H9 (cell line): Measurements from ENCODE around the gene ZBED1. TPM values are rescaled to one million over a fixed set of nuclear protein-coding genes. Genes with fewer than 3 reads are reported as not detected.

Source experiments
- DNase-seq: peaks from one replicate; pipeline ENCODE4 v3.0.0-alpha.2; 2017
- H2AFZ ChIP-seq: one replicate; pipeline ENCODE4 v1.6.1; 2013; ENCODE audit warnings: mild to moderate bottlenecking, low read length, control low read depth, moderate library complexity
- H2AK5ac ChIP-seq: 2 replicates; pipeline ENCODE4 v1.6.1; 2013; ENCODE audit warnings: low read length, control low read depth, mixed read lengths; ENCODE audit not compliant: insufficient read length
- H2BK120ac ChIP-seq: one replicate; pipeline ENCODE4 v1.6.1; 2013; ENCODE audit warnings: low read depth, mild to moderate bottlenecking, low read length, control low read depth, inconsistent platforms; ENCODE audit not compliant: poor library complexity, severe bottlenecking
- H2BK12ac ChIP-seq: 2 replicates; pipeline ENCODE4 v1.6.1; 2013; ENCODE audit warnings: low read length, control low read depth, mixed read lengths, low read depth; ENCODE audit not compliant: insufficient read length
- H2BK15ac ChIP-seq: 2 replicates; pipeline ENCODE4 v1.6.1; 2013; ENCODE audit warnings: low read depth, low read length, control low read depth
- H2BK20ac ChIP-seq: one replicate; pipeline ENCODE4 v1.6.1; 2013; ENCODE audit warnings: low read depth, mild to moderate bottlenecking, low read length, control low read depth, inconsistent platforms; ENCODE audit not compliant: poor library complexity, severe bottlenecking
- H2BK5ac ChIP-seq: 2 replicates; pipeline ENCODE4 v1.6.1; 2013; ENCODE audit warnings: low read length, control low read depth, mixed read lengths; ENCODE audit not compliant: insufficient read length
- H3K14ac ChIP-seq: 2 replicates; pipeline ENCODE4 v1.6.1; 2013; ENCODE audit warnings: low read length, control low read depth; ENCODE audit not compliant: insufficient read depth
- H3K18ac ChIP-seq: 2 replicates; pipeline ENCODE4 v1.6.1; 2013; ENCODE audit warnings: low read depth, mild to moderate bottlenecking, mixed read lengths, low read length, control low read depth; ENCODE audit not compliant: insufficient read length
- H3K23ac ChIP-seq: 2 replicates; pipeline ENCODE4 v1.6.1; 2013; ENCODE audit warnings: low read length, control low read depth, mixed read lengths, low read depth; ENCODE audit not compliant: insufficient read length
- H3K23me2 ChIP-seq: 2 replicates; pipeline ENCODE4 v1.6.1; 2013; ENCODE audit warnings: low read depth, mild to moderate bottlenecking, mixed read lengths, low read length, control low read depth; ENCODE audit not compliant: insufficient read length, poor library complexity, severe bottlenecking
- H3K27ac ChIP-seq: 2 replicates; pipeline ENCODE4 v1.5.1; 2013; ENCODE audit warnings: low read length, control low read depth, mixed read lengths, low read depth; ENCODE audit not compliant: insufficient read length
- H3K27me3 ChIP-seq: 2 replicates; pipeline ENCODE4 v1.6.1; 2013; ENCODE audit warnings: low read length, control low read depth, inconsistent platforms; ENCODE audit not compliant: insufficient read depth
- H3K4ac ChIP-seq: 2 replicates; pipeline ENCODE4 v1.6.1; 2013; ENCODE audit warnings: low read depth, mild to moderate bottlenecking, control low read depth, inconsistent platforms, low read length, moderate library complexity
- H3K4me1 ChIP-seq: 2 replicates; pipeline ENCODE4 v1.6.1; 2013; ENCODE audit warnings: low read length, control low read depth, inconsistent platforms; ENCODE audit not compliant: insufficient read depth
- H3K4me2 ChIP-seq: 2 replicates; pipeline ENCODE4 v1.6.1; 2013; ENCODE audit warnings: low read length, control low read depth, mixed read lengths; ENCODE audit not compliant: insufficient read length, insufficient read depth
- H3K56ac ChIP-seq: 2 replicates; pipeline ENCODE4 v1.6.1; 2013; ENCODE audit warnings: low read depth, mild to moderate bottlenecking, mixed read lengths, low read length, control low read depth; ENCODE audit not compliant: insufficient read length
- H3K79me1 ChIP-seq: 2 replicates; pipeline ENCODE4 v1.6.1; 2013; ENCODE audit warnings: low read depth, mild to moderate bottlenecking, moderate library complexity, low read length, control low read depth, inconsistent platforms; ENCODE audit not compliant: insufficient read depth, poor library complexity, severe bottlenecking
- H3K79me2 ChIP-seq: 2 replicates; pipeline ENCODE4 v1.6.1; 2013; ENCODE audit warnings: low read length, control low read depth, inconsistent platforms; ENCODE audit not compliant: insufficient read depth
- H3K9ac ChIP-seq: 2 replicates; pipeline ENCODE4 v1.6.1; 2013; ENCODE audit warnings: low read length, control low read depth, mixed read lengths; ENCODE audit not compliant: insufficient read length; ENCODE audit errors: extremely low read depth
- H3K9me3 ChIP-seq: one replicate; pipeline ENCODE4 v1.6.1; 2013; ENCODE audit warnings: low read depth, low read length, inconsistent platforms; ENCODE audit not compliant: control insufficient read depth
- H3T11ph ChIP-seq: one replicate; pipeline ENCODE4 v1.6.1; 2013; ENCODE audit warnings: mild to moderate bottlenecking, low read length, control low read depth, inconsistent platforms
- H4K20me1 ChIP-seq: one replicate; pipeline ENCODE4 v1.6.1; 2013; ENCODE audit not compliant: control insufficient read depth, insufficient read length, insufficient read depth
- H4K5ac ChIP-seq: 2 replicates; pipeline ENCODE4 v1.6.1; 2013; ENCODE audit warnings: low read depth, mild to moderate bottlenecking, mixed read lengths, low read length, control low read depth; ENCODE audit not compliant: insufficient read length
- H4K8ac ChIP-seq: replicated peaks from 2 replicates; pipeline ENCODE4 v1.6.1; 2013; ENCODE audit warnings: low read length, control low read depth, mixed read lengths, low read depth; ENCODE audit not compliant: insufficient read length
- H4K91ac ChIP-seq: 2 replicates; pipeline ENCODE4 v1.6.1; 2013; ENCODE audit warnings: low read depth, mild to moderate bottlenecking, moderate library complexity, mixed read lengths, low read length, control low read depth; ENCODE audit not compliant: insufficient read length
- H3K27ac Mint-ChIP-seq, 3 experiments: 2 replicates in 2 of 3; 3 replicates in 1 of 3; pipeline ENCODE4 v1.8.0; 2020 to 2021; ENCODE audit warnings: mixed read lengths in 3 of 3, mild to moderate bottlenecking in 1 of 3, moderate library complexity in 1 of 3
- H3K27me3 Mint-ChIP-seq: 2 replicates; pipeline ENCODE4 v1.8.0; 2021; ENCODE audit warnings: low read depth, mild to moderate bottlenecking, moderate library complexity, mixed read lengths
- H3K36me3 Mint-ChIP-seq, 3 experiments: 2 replicates in 2 of 3; 3 replicates in 1 of 3; pipeline ENCODE4 v1.8.0; 2020 to 2021; ENCODE audit warnings: low read depth in 3 of 3, mixed read lengths in 3 of 3; ENCODE audit not compliant: insufficient read depth in 1 of 3
- H3K4me1 Mint-ChIP-seq, 2 experiments: 2 replicates each; pipeline ENCODE4 v1.8.0; 2020; ENCODE audit warnings: mixed read lengths in 2 of 2
- H3K4me3 Mint-ChIP-seq, 2 experiments: 2 replicates in 1 of 2; 3 replicates in 1 of 2; pipeline ENCODE4 v1.8.0; 2020 to 2021; ENCODE audit warnings: mild to moderate bottlenecking in 2 of 2, mixed read lengths in 2 of 2, moderate library complexity in 1 of 2
- H3K9me3 Mint-ChIP-seq, 2 experiments: 2 replicates in 1 of 2; 3 replicates in 1 of 2; pipeline ENCODE4 v1.8.0; 2020; ENCODE audit warnings: mild to moderate bottlenecking in 2 of 2, mixed read lengths in 2 of 2, moderate library complexity in 1 of 2
- WGBS: extraction: QIAGEN DNeasy Blood & Tissue Kit; methylation state at CpG from one replicate; pipeline ENCODE4 v1.1.7; 2013; ENCODE audit warnings: missing lambda C conversion rate, low lambda C conversion rate, mixed read lengths; ENCODE audit not compliant: insufficient read length; ENCODE audit errors: extremely low coverage; 5-methylcytosine and 5-hydroxymethylcytosine counted together
- total RNA-seq: library from RNA; stranded (reverse); gene quantifications from 2 replicates; pipeline ENCODE4 v1.2.1, GENCODE V29; 2021
- TF ChIP-seq, protein P1 (sequence below): fragments of 200-600 bp; sonication (generic); conservative IDR thresholded peaks from 3 replicates; pipeline ENCODE4 v1.8.0; 2021; ENCODE audit warnings: antibody characterized with exemption, mild to moderate bottlenecking

The ZBED1 gene
- total RNA-seq, 1 experiment from 2014 or later: 61.1 TPM

DNA sequence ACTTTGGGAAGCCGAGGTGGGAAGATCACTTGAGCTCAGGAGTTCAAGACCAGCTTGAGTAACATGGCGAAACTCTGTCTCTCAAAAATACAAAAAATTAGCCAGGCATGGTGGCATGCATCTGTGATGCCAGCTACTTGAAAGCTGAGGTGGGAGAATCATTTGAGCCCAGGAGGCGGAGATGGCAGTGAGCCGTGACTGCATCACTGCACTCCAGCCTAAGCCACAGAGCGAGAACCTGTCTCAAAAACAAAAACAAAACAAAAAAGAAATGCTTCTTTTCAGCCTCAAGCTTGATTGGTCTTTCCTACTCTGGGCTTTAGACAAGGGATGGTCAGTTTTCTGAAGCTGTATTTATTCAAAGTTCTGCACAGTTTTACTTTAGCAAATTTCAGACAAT is 15.8 kb upstream of the ZBED1 start:
- no CpG with 5 or more reads among the region's 5 CpGs for WGBS

More for the DNA sequence above, 15.8 kb upstream of the ZBED1 start:
- no peak overlapping the region for H2AK5ac ChIP-seq
- H3K23me2 ChIP-seq: no peaks in the 10 kb centered on the region
- H2AFZ ChIP-seq: no peak overlapping the region
- no peaks in the 10 kb centered on the region for H4K20me1 ChIP-seq
- H4K91ac ChIP-seq: no peak overlapping the region
- no peak overlapping the region for H2BK5ac ChIP-seq
- H3K14ac ChIP-seq: no peak overlapping the region
- peak overlapping the region; percentile 7 for H2BK20ac ChIP-seq
- H3K9ac ChIP-seq: no peak overlapping the region
- no peak overlapping the region for H3K27ac Mint-ChIP-seq
- no peaks in the 10 kb centered on the region; a peak in 1 of 5 replicates for H3K9me3 Mint-ChIP-seq
- H3K9me3 ChIP-seq: no peaks in the 10 kb centered on the region
- H3K4ac ChIP-seq: no peak overlapping the region
- no peak overlapping the region for H4K8ac ChIP-seq
- H3K18ac ChIP-seq: peak overlapping the region; percentile 41
- TF ChIP-seq, protein P1, sequence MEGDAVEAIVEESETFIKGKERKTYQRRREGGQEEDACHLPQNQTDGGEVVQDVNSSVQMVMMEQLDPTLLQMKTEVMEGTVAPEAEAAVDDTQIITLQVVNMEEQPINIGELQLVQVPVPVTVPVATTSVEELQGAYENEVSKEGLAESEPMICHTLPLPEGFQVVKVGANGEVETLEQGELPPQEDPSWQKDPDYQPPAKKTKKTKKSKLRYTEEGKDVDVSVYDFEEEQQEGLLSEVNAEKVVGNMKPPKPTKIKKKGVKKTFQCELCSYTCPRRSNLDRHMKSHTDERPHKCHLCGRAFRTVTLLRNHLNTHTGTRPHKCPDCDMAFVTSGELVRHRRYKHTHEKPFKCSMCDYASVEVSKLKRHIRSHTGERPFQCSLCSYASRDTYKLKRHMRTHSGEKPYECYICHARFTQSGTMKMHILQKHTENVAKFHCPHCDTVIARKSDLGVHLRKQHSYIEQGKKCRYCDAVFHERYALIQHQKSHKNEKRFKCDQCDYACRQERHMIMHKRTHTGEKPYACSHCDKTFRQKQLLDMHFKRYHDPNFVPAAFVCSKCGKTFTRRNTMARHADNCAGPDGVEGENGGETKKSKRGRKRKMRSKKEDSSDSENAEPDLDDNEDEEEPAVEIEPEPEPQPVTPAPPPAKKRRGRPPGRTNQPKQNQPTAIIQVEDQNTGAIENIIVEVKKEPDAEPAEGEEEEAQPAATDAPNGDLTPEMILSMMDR: no peak
- no peak overlapping the region for H3K23ac ChIP-seq
- H2BK15ac ChIP-seq: no peak overlapping the region
- no peaks in the 10 kb centered on the region for H3K79me2 ChIP-seq
- no peaks in the 10 kb centered on the region for H3K27me3 ChIP-seq
- H3K27ac ChIP-seq: no peak overlapping the region
- no peak overlapping the region for H3K4me3 Mint-ChIP-seq
- H2BK12ac ChIP-seq: no peak overlapping the region
- no peak overlapping the region for H2BK120ac ChIP-seq
- H3K4me2 ChIP-seq: no peak overlapping the region
- no peaks in the 10 kb centered on the region; the same call in 1 of the 2 replicates for H3K27me3 Mint-ChIP-seq
- H3K36me3 Mint-ChIP-seq: peaks cover 0 to 4% (median 0%) of the 10 kb centered on the region in 3 experiments; a peak in 1 of 7 replicates
- no peak overlapping the region for H3T11ph ChIP-seq
- H3K56ac ChIP-seq: no peak overlapping the region
- H4K5ac ChIP-seq: no peak overlapping the region
- H3K79me1 ChIP-seq: no peaks in the 10 kb centered on the region
- no peaks in the 10 kb centered on the region for H3K4me1 ChIP-seq
- no peak for DNase-seq
- peaks cover 19 to 20% of the 10 kb centered on the region in 2 experiments for H3K4me1 Mint-ChIP-seq
